Activated CD4-positive, CD25-positive, alpha-beta regulatory T cell treated with anti-CD3 and anti-CD28 coated beads, Interleukin-2, amount 50 U/mL, for 72 hours (primary cell): ENCODE measurements around the gene TGFA.

Experiments used
- DNase-seq: peaks from one replicate; pipeline ENCODE4 v3.0.0; 2021

TGFA gene

DNA sequence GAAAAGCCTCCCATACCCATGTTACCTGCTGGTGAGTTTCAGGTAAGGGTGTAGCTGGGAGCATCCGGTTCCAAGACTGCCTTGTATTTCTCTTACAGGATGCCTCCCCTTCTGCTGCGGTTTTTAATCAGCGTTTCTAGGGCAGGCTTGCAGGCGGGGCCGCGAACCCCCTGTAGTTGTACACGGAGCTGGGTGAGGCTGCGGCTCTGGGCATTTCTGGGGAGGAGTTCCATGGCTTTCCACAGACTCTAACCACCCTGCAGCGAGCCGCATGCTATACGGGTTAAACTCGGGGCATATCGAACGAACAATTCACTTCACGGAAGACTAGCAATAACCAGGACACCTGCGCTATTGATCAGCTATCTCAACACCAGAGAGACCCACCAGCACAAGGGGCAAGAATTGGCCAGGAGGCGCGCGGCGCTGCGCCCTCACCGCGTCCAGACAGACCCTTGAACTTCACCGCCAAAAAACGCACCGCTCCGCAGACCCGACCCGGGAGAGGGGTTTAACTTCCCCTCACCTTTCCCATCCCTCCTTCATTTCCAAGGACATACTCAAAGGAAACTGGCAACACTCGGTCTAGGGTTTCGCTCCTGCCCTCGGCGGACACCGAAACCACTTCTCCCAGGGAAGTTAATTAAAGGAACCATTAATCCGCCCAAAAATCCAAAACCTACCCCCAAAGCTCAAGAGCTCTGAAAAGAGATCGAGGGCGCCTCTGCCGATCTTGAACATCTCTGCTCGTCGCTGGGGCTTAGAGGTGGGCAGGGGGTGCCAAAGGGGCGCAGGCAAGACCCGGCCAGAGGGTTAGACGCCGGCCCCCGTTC is 909 bp downstream of the TGFA start:
- DNase-seq: no peak

DNA sequence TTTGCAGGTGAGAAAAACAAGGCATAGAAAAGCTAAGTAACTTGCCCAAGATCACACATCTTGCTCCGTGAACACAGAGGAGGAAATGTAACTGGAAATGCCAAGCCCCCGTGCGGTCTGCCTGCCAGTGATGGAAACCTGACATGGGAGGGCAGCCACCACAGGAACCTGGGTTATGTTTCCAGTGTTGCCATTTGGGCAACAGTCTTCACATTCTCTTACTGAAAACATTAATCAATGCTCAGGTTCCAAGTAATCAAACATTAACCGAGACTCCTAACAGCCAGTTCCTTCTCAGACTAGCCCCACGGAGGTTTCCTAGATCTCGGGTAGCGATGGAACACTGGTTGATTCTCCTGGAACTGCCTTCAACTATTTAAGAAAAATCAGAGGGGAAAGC is 2.5 kb downstream of the TGFA start:
- DNase-seq: no peak

- no peak for DNase-seq
Observed at GRCh38 chr2:70549962-70550361, 3.7 kb downstream of the TGFA start.

DNA sequence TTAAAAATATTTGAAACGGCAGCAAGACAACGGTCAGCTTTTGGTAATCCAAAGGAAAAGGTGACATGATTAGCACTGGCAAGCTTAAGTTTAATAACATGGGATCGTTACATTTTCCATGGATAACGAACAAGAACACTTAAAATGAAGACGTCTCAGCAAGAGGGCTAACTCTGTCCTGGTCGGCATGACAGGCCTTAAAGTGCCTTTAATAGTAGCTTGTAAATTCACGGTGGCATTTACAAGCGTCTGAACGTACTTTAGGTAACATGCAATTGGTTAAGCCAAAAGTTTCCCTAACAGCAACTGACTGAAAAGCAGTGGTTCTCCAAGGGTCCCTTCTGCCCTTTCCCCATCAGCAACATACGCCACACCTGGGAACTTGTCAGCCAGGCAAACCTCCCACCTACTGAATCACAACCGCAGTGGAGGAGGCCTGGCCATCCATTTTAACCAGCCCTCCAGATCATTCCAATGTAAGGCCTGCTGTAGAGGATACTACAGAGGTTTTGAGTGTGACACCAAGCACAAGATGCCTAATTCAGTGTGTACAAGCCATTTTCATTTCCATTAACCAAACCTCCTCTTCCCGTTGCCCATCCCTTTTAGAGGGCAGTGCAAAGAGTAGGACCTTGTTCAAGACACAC is 4.4 kb downstream of the TGFA start:
- DNase-seq: no peak

- no peak for DNase-seq
Observed at GRCh38 chr2:70548233-70548632, 5.4 kb downstream of the TGFA start.

DNA sequence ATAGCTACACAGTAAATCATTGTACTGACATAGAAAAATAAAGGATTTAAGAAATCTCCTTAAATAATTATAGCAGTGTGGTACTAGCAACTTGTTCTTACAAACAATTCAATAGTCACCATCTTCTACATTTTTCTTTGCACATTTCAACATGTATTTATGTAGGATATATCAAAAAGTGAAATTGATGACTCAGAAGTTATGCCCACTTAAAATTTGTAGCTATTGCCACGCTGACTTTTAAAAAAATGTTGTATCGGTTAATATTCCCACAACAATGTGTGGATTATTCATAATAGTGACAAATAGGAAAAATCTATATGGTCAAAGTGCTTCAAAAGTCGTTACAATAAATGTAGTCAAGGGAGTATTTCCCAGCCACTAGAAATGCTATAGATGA is 6.7 kb downstream of the TGFA start:
- DNase-seq: no peak

GRCh38 chr2:70546376-70546775 is 7.2 kb downstream of the TGFA start:
- no peak for DNase-seq

- DNase-seq: no peak
Observed at GRCh38 chr2:70541481-70542020, 12.1 kb downstream of the TGFA start.

GRCh38 chr2:70537840-70538239 is 15.8 kb downstream of the TGFA start:
- no peak for DNase-seq

DNA sequence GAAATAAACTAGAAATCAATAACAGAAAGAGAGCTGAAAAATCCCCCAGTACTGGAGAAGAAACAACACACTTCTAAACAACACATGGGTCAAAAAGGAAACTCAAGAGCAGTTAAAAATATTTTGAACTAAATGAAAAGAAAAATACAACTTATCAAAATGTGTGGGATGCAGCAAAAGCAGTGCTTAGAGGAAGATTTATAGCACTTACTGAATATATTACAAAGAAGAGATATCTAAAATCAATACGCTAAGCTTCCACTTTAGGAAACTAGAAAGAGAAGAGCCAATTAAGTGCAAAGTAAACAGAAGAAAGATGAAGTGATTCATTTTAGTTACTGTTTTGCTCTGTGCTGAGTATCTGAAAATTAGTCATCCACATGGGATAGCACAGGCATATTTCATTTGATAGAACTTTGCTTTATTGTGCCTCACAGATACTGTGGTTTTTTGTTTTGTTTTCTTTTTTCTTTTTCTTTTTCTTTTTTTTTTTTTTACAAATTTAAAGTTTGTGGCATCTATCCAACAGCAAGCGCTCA is 17.0 kb downstream of the TGFA start:
- DNase-seq: no peak

DNA sequence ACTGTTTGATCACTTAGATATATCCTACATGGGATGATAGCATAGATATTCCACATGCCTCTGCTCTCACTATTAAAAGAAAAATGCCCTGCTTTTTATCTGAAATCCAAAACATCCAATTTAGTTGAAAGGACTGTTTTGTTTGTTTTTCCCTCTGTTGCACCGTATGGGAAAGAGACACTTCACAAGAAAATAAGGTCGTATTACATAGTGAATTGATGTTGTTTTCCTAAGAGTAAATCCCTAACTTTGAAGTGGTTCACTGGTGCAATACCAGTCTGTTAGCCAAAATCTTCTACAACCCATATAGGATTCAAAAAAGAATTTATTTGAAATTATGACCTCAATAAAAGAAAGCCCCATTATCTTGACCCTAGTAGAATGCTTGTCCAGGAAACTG is 18.1 kb downstream of the TGFA start:
- DNase-seq: no peak

- no peak for DNase-seq
Observed at GRCh38 chr2:70534183-70534836, 19.3 kb downstream of the TGFA start.

DNA sequence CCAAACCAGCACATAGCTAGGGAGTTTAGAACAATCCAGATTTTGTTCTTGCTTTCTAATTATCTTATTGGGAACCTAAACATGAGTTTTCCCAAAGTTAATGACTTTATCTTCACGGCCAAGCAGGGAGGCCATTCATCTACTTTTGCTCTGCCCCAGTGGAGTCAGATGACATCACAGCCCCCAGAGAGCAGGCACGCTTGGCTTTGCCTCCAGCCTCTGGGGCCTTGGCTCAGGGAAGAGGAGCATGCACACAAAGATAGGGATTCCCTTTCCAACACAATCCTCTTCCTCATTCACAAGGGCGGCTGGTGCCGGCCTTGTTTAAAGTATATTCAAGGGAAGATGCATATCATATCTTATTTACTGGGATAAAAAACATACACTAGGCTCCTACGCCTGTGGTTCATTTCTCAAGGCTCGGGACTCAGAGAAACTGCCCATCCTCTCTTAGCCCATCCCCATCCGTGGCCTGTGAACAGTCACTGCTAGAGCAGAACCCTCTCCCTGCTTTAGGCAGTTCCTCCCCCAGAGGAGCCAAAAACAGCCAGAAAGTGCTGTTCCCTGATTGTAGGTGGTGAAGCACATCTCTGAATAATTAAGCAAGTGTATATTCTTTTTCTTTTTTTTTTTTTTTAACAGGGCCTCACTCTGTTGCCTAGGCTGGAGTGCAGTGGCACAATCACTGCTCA is 21.2 kb downstream of the TGFA start:
- DNase-seq: no peak

DNA sequence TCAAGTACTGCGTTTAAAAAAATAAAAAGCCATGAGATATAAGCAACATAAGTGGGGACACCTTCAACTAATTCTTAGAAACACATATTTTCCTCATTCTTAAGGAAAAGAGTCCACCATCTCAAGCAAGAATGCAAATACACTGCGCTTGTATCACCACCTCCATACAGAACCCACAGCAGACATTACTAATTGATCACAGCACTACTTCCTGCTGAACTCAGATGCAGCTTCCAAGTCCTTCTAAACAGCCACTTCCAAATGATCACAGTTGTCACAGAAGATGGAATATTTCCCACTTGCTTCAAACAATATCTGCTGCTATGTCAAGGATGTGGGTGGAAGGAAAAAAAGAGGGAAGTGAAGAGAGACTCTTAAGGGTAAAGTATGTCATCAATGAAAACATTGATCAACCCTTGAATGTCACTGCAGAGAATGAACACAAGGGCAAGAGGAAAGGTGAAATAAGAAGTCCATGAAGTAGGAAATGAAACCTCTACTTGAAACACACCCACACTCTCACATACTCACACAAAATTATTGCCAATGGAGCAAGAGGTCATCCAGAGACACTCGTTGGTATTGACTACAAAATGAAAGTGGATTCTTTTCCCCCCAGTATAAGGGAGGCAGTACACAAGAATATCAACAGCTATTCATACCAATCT is 22.1 kb downstream of the TGFA start:
- DNase-seq: no peak

- DNase-seq: no peak
Observed at GRCh38 chr2:70529610-70530009, 24.0 kb downstream of the TGFA start.

DNA sequence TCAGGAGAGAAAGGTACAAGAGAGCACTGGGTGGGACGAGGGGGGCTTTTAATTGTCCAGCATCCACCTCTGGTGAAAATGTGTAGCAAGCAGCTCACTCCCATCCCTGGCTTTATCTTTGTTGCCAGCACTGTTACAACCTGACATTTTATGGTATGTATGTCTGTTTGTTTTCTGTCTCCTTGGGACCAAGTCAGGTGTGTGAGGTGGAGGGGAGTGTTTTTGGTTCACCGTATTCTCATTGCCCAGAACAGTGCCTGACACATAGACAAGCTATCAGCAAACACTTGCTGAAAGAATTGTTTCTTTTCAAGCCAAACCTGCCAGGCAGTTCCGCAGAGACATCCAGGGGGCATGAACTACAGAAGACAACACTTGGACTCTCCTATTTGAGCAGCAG is 24.7 kb downstream of the TGFA start:
- no peak for DNase-seq

- no peak for DNase-seq
Observed at GRCh38 chr2:70528276-70528675, 25.4 kb downstream of the TGFA start.

DNA sequence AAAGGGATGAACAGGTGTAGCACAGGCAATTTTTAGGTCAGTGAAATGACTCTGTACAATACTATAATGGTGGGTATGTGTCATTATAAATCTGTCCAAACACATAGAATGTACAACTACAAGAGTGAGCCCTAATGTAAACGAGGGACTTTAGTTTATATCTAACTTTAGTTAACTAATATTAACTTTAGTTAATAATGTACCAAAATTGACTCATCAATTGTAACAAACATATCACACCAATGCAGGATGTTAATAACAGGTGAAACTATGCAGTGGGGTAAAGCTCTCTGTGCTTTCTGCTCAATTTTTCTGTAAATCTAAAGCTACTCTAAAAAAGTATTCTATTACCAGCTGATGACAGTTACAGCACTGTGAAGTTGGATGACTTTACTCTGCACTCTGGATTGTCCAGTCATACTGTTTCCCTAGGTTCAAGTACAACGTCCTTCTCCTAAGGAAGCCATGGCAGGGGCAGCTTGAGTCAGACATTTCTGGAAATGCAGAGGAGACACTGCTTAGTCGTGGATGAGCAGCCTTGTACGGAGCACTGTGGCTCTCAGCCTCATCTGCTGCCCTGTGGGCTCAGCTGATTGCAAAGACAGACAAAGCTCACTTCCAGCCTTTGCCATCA is 26.1 kb downstream of the TGFA start:
- DNase-seq: no peak

- DNase-seq: no peak
Observed at GRCh38 chr2:70526126-70526525, 27.5 kb downstream of the TGFA start.

- DNase-seq: no peak
Observed at GRCh38 chr2:70525032-70525431, 28.6 kb downstream of the TGFA start.

DNA sequence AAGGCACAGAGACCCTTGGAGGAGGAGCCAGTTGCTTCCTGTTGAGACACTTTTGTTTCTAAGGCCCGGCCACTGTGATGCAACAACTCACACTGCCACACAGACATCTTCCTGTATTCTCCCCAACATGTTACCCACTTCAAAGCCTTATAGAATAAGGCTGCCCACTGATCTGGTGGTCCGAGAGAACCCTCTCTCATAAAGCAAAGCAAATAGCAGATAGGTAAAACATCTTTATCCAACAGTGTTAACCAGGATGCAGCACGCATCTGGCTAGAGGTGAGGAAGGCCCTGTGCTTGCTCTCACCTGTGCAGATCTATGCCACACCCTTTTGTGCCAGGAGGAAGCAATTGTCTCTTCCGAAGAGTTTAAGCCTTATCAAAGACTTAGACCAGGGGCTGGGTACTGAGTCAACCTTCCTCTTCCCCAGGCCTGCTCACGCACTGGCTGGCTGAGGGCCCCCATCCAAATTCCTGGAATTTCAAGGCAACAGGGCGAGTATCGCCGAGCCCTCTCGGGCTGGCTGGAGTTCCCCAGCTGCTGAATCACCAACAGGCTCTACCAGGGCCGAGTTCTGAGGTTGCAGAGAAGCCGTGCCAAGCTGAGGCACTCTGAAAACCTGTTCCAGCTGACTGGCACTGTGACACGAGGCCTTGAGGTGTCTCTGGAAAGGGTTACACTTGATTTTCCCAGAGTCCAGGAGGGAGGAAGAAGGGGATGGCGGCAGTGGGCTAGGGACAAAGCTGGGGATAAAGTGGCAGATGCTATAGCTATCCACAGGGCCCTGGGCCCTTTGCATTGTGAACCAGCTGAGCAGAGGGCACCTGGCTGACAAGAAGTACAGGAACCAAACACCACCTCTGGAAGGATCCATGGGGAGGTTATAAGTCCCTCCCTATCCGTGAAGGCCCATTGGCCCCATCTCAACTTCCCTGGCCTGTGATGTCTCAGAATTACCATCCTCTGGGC is 29.3 kb downstream of the TGFA start:
- DNase-seq: no peak
